HepG2 (cell line): ENCODE results near the gene STK36. TPM values are rescaled to one million over a fixed set of nuclear protein-coding genes. Genes with fewer than 3 reads are reported as not detected.

Experiments used
- ATF7 ChIP-seq, 2 experiments: fragments of 450-650 bp in 1 of 2; sonication (generic) in 1 of 2; formaldehyde crosslinking in 1 of 2; IDR thresholded peaks; 2 replicates each; pipeline versions ENCODE4 v1.4.0 to v1.6.1; 2016 to 2020; ENCODE audit warnings: antibody characterized with exemption in 1 of 2, mild to moderate bottlenecking in 1 of 2, missing genetic modification reagents in 1 of 2
- LCORL ChIP-seq, 2 experiments: fragments of 450-650 bp in 1 of 2; sonication (generic) in 1 of 2; formaldehyde crosslinking in 1 of 2; IDR thresholded peaks; 2 replicates each; pipeline versions ENCODE4 v1.5.0 to v1.6.1; 2017 to 2020; ENCODE audit warnings: antibody characterized with exemption in 1 of 2, missing genetic modification reagents in 1 of 2
- PRMT3 ChIP-seq: sonication (generic); formaldehyde crosslinking; IDR thresholded peaks from 2 replicates; pipeline ENCODE4 v1.8.1; 2022; ENCODE audit warnings: low read depth, mild to moderate bottlenecking, moderate library complexity, missing genetic modification reagents, borderline replicate concordance
- SALL2 ChIP-seq: sonication (generic); formaldehyde crosslinking; IDR thresholded peaks from 2 replicates; pipeline ENCODE4 v1.8.1; 2023; ENCODE audit warnings: mild to moderate bottlenecking, missing genetic modification reagents, inconsistent platforms
- TFAP4 ChIP-seq: sonication (generic); IDR thresholded peaks from 2 replicates; pipeline ENCODE4 v1.6.1; 2016; ENCODE audit warnings: low read depth, borderline replicate concordance
- ZBTB39 ChIP-seq: sonication (generic); formaldehyde crosslinking; IDR thresholded peaks from 2 replicates; pipeline ENCODE4 v1.5.0; 2020; ENCODE audit warnings: missing genetic modification reagents
- ZKSCAN5 ChIP-seq: sonication (generic); formaldehyde crosslinking; IDR thresholded peaks from 2 replicates; pipeline ENCODE4 v1.5.1; 2020; ENCODE audit warnings: mild to moderate bottlenecking, missing genetic modification reagents
- ZNF143 ChIP-seq: sonication (generic); formaldehyde crosslinking; IDR thresholded peaks from 2 replicates; pipeline ENCODE4 v1.4.0; 2020; ENCODE audit warnings: missing genetic modification reagents
- ZNF253 ChIP-seq: sonication (generic); formaldehyde crosslinking; IDR thresholded peaks from 2 replicates; pipeline ENCODE4 v1.8.0; 2022; ENCODE audit warnings: mild to moderate bottlenecking, missing genetic modification reagents, borderline replicate concordance
- ZNF256 ChIP-seq: sonication (generic); formaldehyde crosslinking; conservative IDR thresholded peaks from 2 replicates; pipeline ENCODE4 v1.4.0; 2020; ENCODE audit warnings: missing genetic modification reagents
- ZNF570 ChIP-seq: sonication (generic); formaldehyde crosslinking; IDR thresholded peaks from 2 replicates; pipeline ENCODE4 v1.4.0; 2020; ENCODE audit warnings: mild to moderate bottlenecking, missing genetic modification reagents, borderline replicate concordance
- ZNF619 ChIP-seq: sonication (generic); formaldehyde crosslinking; IDR thresholded peaks from 2 replicates; pipeline ENCODE4 v1.4.0; 2020; ENCODE audit warnings: mild to moderate bottlenecking, missing genetic modification reagents
- ZNF674 ChIP-seq: sonication (generic); formaldehyde crosslinking; IDR thresholded peaks from 2 replicates; pipeline ENCODE4 v1.5.0; 2020; ENCODE audit warnings: low read depth, mild to moderate bottlenecking, missing genetic modification reagents
- ZNF772 ChIP-seq: sonication (generic); formaldehyde crosslinking; IDR thresholded peaks from 2 replicates; pipeline ENCODE4 v1.5.0; 2020; ENCODE audit warnings: mild to moderate bottlenecking, missing genetic modification reagents
- polyA plus RNA-seq, 8 experiments: library from polyadenylated mRNA; depleted of rRNA in 3 of 8; stranded (reverse) in 7 of 8; unstranded in 1 of 8; fragments of >200 nt; fragmentation: Illumina TruSeq in 4 of 8; extraction: Trizol in 4 of 8; gene quantifications; 2 replicates each; pipeline versions ENCODE4 v1.2.1 to v1.2.3, GENCODE V29; 2011 to 2016; ENCODE audit warnings: low read depth in 4 of 8, missing spikeins in 1 of 8, mixed read lengths in 1 of 8; ENCODE audit not compliant: insufficient read depth in 1 of 8
- total RNA-seq, 5 experiments: library from RNA; depleted of rRNA; stranded (reverse); fragments of >200 nt; fragmentation: Illumina TruSeq; extraction: Trizol; gene quantifications; 2 replicates each; pipeline ENCODE4 v1.2.3, GENCODE V29; 2016; ENCODE audit warnings: low read depth in 1 of 5
- TF ChIP-seq, protein P1 (sequence below): sonication (generic); formaldehyde crosslinking; IDR thresholded peaks from 2 replicates; pipeline ENCODE4 v1.4.0; 2020; ENCODE audit warnings: low read depth, mild to moderate bottlenecking, missing genetic modification reagents
- TF ChIP-seq, protein P2 (sequence below): sonication (generic); formaldehyde crosslinking; IDR thresholded peaks from 2 replicates; pipeline ENCODE4 v1.5.1; 2020; ENCODE audit warnings: missing genetic modification reagents, mild to moderate bottlenecking, borderline replicate concordance

STK36 gene
- total and polyA plus RNA-seq, 2 of the 13 experiments (the other 11 are each of a cell fraction or from before 2014, with no cell fraction given): 45.9 to 83.5 TPM

GRCh38 chr2:218671654-218672566 lies at the start of gene STK36, which contains the start of gene RNF25 (continued):
- TF ChIP-seq ZBTB39 (CRISPR knock-in tag) (no peak), ZKSCAN5 (CRISPR knock-in tag) (no peak), SALL2 (CRISPR knock-in tag) (peak; percentile 92), ZNF674 (CRISPR knock-in tag) (no peak), TFAP4 (peak; percentile 25; the same call in 1 of the 2 replicates), ZNF570 (CRISPR knock-in tag) (0 out of 2 replicates have a peak, but pooled peaks have one; percentile 56), ATF7 (IDR thresholded peaks at IDR 0.05) (no peak), ATF7 (CRISPR knock-in tag; IDR thresholded peaks at IDR 0.05) (no peak), ZNF619 (CRISPR knock-in tag) (peak; percentile 38; the same call in 1 of the 2 replicates), LCORL (IDR thresholded peaks at IDR 0.05) (no peak), LCORL (CRISPR knock-in tag; IDR thresholded peaks at IDR 0.05) (peak; percentile 10; the same call in 1 of the 2 replicates), ZNF253 (CRISPR knock-in tag) (peak; percentile 71; the same call in 1 of the 2 replicates), ZNF256 (CRISPR knock-in tag) (no peak), ZNF143 (peak; percentile 42; the same call in 1 of the 2 replicates), PRMT3 (no peak), ZNF772 (peak; percentile 44; the same call in 1 of the 2 replicates)
- TF ChIP-seq, protein P1, sequence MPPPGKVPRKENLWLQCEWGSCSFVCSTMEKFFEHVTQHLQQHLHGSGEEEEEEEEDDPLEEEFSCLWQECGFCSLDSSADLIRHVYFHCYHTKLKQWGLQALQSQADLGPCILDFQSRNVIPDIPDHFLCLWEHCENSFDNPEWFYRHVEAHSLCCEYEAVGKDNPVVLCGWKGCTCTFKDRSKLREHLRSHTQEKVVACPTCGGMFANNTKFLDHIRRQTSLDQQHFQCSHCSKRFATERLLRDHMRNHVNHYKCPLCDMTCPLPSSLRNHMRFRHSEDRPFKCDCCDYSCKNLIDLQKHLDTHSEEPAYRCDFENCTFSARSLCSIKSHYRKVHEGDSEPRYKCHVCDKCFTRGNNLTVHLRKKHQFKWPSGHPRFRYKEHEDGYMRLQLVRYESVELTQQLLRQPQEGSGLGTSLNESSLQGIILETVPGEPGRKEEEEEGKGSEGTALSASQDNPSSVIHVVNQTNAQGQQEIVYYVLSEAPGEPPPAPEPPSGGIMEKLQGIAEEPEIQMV: peak; percentile 81
- TF ChIP-seq, protein P2, sequence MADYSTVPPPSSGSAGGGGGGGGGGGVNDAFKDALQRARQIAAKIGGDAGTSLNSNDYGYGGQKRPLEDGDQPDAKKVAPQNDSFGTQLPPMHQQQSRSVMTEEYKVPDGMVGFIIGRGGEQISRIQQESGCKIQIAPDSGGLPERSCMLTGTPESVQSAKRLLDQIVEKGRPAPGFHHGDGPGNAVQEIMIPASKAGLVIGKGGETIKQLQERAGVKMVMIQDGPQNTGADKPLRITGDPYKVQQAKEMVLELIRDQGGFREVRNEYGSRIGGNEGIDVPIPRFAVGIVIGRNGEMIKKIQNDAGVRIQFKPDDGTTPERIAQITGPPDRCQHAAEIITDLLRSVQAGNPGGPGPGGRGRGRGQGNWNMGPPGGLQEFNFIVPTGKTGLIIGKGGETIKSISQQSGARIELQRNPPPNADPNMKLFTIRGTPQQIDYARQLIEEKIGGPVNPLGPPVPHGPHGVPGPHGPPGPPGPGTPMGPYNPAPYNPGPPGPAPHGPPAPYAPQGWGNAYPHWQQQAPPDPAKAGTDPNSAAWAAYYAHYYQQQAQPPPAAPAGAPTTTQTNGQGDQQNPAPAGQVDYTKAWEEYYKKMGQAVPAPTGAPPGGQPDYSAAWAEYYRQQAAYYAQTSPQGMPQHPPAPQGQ: no peak
